ENCODE measurements around the gene MEIS3. TPM values are rescaled to one million over a fixed set of nuclear protein-coding genes. Genes with fewer than 3 reads are reported as not detected.
A peak's percentile ranks its signal among the peaks of the same experiment; 100 is the strongest.

Gene MEIS3
- total and polyA plus RNA-seq, 9 of the 15 experiments (the other 6 are each of a cell fraction or from before 2014, with no cell fraction given): 0.06 to 0.80 (median 0.25) TPM; not detected in 1

DNA sequence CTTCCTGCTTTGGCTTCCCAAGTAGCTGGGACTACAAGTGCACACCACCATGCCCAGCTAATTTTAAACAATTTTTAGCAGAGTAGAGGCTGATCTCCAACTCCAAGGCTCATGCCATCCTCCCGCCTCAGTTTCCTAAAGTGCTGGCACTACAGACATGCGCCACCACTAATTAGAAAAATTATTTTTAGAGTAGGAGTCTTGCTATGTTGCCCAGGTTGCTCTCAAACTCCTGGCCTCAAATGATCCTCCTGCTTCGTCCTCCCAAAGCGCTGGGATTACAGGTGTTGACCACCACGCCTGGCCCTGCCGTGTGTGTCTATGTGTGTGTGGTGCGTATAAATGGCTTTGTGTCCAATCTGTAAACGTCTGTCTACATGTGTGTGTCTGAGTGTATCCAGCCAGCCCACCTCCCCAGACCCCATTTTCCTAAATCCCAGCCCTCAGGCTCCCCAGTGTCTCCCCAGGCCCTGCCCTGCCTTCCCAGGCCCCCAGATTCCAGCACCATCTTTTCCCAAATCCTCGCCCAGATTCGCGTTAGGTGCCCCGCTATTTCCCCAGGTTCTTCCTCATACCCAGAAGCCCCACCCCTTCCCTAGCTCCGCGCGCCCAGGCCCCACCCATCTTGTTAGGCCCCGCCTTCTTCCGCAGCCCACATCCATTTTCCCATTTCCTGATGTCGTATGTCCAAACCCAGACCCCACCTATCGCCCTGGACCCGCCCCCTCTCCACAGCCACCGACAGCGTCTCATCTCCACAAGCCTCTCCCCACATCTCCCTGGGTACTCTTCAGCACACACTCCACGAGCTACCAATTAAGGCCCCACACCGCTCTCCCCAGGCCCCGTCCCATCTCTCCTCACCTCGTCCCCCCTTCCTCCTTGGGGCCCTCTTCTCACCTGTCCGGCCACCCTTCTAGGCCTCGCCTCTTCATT, 27.5 kb upstream of the MEIS3 start (continued):
- TF ChIP-seq, protein P1, sequence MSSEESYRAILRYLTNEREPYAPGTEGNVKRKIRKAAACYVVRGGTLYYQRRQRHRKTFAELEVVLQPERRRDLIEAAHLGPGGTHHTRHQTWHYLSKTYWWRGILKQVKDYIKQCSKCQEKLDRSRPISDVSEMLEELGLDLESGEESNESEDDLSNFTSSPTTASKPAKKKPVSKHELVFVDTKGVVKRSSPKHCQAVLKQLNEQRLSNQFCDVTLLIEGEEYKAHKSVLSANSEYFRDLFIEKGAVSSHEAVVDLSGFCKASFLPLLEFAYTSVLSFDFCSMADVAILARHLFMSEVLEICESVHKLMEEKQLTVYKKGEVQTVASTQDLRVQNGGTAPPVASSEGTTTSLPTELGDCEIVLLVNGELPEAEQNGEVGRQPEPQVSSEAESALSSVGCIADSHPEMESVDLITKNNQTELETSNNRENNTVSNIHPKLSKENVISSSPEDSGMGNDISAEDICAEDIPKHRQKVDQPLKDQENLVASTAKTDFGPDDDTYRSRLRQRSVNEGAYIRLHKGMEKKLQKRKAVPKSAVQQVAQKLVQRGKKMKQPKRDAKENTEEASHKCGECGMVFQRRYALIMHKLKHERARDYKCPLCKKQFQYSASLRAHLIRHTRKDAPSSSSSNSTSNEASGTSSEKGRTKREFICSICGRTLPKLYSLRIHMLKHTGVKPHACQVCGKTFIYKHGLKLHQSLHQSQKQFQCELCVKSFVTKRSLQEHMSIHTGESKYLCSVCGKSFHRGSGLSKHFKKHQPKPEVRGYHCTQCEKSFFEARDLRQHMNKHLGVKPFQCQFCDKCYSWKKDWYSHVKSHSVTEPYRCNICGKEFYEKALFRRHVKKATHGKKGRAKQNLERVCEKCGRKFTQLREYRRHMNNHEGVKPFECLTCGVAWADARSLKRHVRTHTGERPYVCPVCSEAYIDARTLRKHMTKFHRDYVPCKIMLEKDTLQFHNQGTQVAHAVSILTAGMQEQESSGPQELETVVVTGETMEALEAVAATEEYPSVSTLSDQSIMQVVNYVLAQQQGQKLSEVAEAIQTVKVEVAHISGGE (CRISPR knock-in tag; IDR thresholded peaks at IDR 0.05): peak in 1 of 3 experiments; percentile 35; a peak in 1 of 6 replicates
- TF ChIP-seq, protein P2, sequence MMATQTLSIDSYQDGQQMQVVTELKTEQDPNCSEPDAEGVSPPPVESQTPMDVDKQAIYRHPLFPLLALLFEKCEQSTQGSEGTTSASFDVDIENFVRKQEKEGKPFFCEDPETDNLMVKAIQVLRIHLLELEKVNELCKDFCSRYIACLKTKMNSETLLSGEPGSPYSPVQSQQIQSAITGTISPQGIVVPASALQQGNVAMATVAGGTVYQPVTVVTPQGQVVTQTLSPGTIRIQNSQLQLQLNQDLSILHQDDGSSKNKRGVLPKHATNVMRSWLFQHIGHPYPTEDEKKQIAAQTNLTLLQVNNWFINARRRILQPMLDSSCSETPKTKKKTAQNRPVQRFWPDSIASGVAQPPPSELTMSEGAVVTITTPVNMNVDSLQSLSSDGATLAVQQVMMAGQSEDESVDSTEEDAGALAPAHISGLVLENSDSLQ (IDR thresholded peaks at IDR 0.05): peak; percentile 81
- no peak for TF ChIP-seq ZNF707 (CRISPR knock-in tag; conservative IDR thresholded peaks at IDR 0.05)
- no peak for TF ChIP-seq IRF2 (CRISPR knock-in tag; IDR thresholded peaks at IDR 0.05)
- no peak for TF ChIP-seq CBX2 (IDR thresholded peaks at IDR 0.05; ENCODE audit: insufficient read depth, low read length, poor library complexity, severe bottlenecking)
- no peak for TF ChIP-seq FOSL1 (tag; conservative IDR thresholded peaks at IDR 0.05)
- TF ChIP-seq NRF1 (conservative IDR thresholded peaks at IDR 0.05 in 1 of 2, IDR thresholded peaks at IDR 0.05 in 1 of 2): no peak
- TF ChIP-seq MED1 (CRISPR knock-in tag; IDR thresholded peaks at IDR 0.05; ENCODE audit: borderline replicate concordance): no peak
- 0 out of 2 replicates have a peak, but pooled peaks have one; percentile 56 for TF ChIP-seq ZC3H8 (IDR thresholded peaks at IDR 0.05)
- TF ChIP-seq HDAC6 (IDR thresholded peaks at IDR 0.05; ENCODE audit: low read depth, low read length): no peak
- TF ChIP-seq YBX1 (IDR thresholded peaks at IDR 0.05): no peak
- TF ChIP-seq ETS2 (tag; IDR thresholded peaks at IDR 0.05; ENCODE audit: borderline replicate concordance, poor library complexity, severe bottlenecking): no peak
- TF ChIP-seq YY1 (IDR thresholded peaks at IDR 0.05; ENCODE audit: borderline replicate concordance in 1 of 3, control insufficient read depth in 1 of 3, extremely low read depth in 1 of 3, insufficient read depth in 3 of 3, insufficient read length in 1 of 3, insufficient replicate concordance in 2 of 3, low read depth in 1 of 3, low read length in 2 of 3): peak in 2 of 3 experiments; percentile 5 to 18
- TF ChIP-seq ZKSCAN3 (CRISPR knock-in tag; IDR thresholded peaks at IDR 0.05): no peak
- peak; percentile 76; the same call in 1 of the 2 replicates for TF ChIP-seq EHMT2 (IDR thresholded peaks at IDR 0.05)
- peak; percentile 91 for TF ChIP-seq HLTF (IDR thresholded peaks at IDR 0.05)
- TF ChIP-seq TRIM24 (IDR thresholded peaks at IDR 0.05): peak; percentile 32 to 41; a peak in 1 of 4 replicates
- no peak for TF ChIP-seq SMC3 (conservative IDR thresholded peaks at IDR 0.05; ENCODE audit: insufficient read depth, low read depth, low read length)
- TF ChIP-seq, protein P3, sequence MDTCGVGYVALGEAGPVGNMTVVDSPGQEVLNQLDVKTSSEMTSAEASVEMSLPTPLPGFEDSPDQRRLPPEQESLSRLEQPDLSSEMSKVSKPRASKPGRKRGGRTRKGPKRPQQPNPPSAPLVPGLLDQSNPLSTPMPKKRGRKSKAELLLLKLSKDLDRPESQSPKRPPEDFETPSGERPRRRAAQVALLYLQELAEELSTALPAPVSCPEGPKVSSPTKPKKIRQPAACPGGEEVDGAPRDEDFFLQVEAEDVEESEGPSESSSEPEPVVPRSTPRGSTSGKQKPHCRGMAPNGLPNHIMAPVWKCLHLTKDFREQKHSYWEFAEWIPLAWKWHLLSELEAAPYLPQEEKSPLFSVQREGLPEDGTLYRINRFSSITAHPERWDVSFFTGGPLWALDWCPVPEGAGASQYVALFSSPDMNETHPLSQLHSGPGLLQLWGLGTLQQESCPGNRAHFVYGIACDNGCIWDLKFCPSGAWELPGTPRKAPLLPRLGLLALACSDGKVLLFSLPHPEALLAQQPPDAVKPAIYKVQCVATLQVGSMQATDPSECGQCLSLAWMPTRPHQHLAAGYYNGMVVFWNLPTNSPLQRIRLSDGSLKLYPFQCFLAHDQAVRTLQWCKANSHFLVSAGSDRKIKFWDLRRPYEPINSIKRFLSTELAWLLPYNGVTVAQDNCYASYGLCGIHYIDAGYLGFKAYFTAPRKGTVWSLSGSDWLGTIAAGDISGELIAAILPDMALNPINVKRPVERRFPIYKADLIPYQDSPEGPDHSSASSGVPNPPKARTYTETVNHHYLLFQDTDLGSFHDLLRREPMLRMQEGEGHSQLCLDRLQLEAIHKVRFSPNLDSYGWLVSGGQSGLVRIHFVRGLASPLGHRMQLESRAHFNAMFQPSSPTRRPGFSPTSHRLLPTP (IDR thresholded peaks at IDR 0.05; ENCODE audit: borderline replicate concordance, extremely low read depth, insufficient read length): no peak
